T-helper 2 cell (primary cell): ENCODE measurements around the gene NPTXR.
A peak's percentile ranks its signal among the peaks of the same experiment; 100 is the strongest.
"Not testable (repeated sequence)": the region's sequence is repeated elsewhere in the genome, so short reads cannot be mapped to it uniquely, and the experiment has no call there.

Experiments used
- DNase-seq, 5 experiments: peaks; one replicate each; pipeline versions ENCODE4 v3.0.0 to v3.0.0-alpha.2; 2012 to 2022

NPTXR gene

GRCh38 chr22:38830026-38830844 is 13.6 kb downstream of the NPTXR start:
- no peak for DNase-seq

DNA sequence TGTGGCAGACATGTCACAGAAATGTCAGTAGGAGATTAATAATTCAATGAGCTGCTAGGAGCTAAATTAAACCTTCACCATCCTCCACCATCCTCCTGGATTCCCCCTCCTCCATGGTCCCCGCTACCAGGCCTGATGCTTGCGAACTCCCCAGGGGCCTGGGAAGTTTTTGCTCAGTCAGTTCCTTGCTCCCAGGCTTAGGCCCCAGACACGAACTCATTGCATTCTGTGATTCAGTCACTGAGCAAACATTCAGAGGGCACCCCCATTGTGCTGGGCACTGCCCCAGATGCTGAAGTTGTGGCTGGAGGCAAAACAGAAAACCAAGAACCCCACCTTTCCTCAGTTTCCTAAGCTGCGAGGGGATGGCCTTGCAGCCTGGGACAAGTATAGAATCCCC is 14.3 kb downstream of the NPTXR start:
- no peak for DNase-seq

DNA sequence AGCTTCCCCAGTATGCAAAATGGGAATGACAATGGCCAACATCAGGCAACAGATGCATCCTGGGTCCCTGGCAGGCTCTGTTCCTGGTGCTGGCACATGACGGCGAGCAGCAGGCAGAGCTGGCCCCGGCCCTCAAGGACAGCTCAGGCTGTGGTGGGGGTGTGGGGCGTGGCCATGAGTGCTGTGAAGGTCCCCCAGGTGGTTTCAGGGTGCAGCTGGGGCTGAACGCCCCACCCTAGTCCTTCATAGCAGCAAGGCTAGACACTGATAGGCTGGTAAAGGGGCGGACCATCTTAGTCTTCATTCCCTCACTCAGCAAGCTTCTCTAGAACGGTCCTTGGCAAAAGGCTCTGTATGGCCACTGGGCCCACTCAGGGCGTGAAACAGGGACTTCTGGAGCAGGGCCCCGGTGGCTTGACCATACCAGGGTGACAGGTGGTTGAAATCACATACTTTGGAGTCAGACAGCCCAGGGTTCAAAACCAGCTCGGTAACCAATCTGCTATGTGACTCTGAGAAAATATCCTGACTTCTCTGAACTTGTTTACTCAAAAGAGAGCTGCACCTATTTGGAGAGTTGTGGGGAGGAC is 15.1 kb downstream of the NPTXR start:
- no peak for DNase-seq

- DNase-seq, result no peak
Measured at GRCh38 chr22:38828191-38828590, 15.6 kb downstream of the NPTXR start.

GRCh38 chr22:38827510-38827909 is 16.3 kb downstream of the NPTXR start:
- no peak for DNase-seq

GRCh38 chr22:38826801-38827200 is 17.0 kb downstream of the NPTXR start:
- DNase-seq, result no peak

GRCh38 chr22:38826386-38826785 is 17.4 kb downstream of the NPTXR start:
- no peak for DNase-seq

DNA sequence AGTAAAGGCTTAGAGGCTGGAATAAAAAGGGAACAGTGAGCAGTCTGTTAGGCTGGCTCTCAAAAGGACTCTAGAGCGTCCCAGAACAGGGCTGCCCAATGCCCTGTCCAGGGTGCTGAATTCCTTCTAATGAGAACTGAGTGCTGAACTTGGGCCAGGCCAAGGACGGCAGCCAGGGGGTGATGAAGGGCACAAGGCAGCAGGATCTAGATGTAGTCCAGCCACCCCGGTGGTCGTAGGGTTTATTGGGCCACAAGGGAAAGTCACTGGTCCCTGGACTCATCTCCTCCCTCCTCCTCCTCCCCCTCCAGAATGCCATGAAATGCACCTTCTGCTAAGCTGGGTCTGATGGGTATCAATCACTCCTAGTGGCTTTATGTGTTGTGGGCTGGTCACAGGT is 19.2 kb downstream of the NPTXR start:
- peak in 1 of 5 experiments; percentile 56 for DNase-seq

- no peak for DNase-seq
Measured at GRCh38 chr22:38823637-38824036, 20.2 kb downstream of the NPTXR start.

DNA sequence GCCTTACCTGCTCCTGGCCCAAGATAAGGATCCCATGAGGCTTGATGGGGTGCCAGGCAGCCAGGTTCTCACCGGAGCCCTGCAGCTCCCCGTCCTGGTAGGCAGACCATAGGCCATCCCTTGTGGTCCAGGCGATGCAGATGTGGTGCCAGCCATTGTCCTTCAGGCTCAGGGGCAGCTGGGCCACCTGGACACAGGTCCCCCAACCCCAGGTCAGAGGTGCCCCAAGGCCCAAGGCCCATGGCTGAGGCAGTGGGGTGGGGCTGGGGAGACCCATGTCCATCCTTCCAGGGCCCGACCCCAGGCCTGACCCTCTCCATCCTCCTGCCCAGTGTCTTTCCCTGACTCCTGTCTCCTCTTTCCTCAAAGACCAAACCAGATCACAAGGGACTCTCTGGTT is 20.8 kb downstream of the NPTXR start:
- no peak for DNase-seq

DNA sequence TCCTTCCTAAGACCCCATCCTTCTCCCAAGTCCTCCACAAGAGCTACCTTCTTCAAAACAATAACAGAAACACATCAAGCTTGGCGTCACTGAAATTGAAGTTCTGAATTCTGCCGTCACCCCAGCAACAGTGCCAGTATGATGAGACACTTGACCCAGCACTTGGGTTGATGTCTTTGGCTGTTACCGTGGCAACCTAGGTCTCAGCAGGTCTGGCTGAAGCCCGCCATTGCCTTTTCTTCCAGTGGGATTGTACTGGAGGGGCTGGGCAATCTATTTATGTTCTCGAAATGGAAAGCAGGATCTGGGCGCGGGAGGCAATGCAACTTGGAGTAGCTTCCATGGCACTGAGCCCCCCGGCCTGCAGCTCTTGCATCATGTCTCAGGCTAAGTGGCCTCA is 23.8 kb downstream of the NPTXR start:
- DNase-seq, result no peak

- DNase-seq, result no peak
Measured at GRCh38 chr22:38819387-38819940, 24.4 kb downstream of the NPTXR start.

DNA sequence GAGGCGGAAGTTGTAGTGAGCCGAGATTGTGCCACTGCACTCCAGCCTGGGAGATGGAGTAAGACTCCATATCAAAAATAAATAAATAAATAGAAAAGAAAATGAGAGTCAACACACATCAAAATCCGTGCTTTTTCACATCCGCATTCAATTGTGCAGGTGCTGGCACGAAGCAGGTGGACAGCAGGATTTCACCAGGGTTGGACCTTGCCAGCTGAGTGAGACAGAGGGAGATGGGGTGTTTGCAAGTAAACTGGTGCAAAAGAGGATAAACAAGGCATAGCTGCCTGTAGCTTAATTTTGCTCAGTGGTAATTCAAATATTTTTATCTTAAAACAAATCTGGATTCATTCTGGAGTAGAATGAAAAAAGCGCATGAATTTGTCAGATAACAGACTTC is 26.6 kb downstream of the NPTXR start:
- DNase-seq, result no peak

- no peak for DNase-seq
Measured at GRCh38 chr22:38815842-38816241, 28.0 kb downstream of the NPTXR start.

GRCh38 chr22:38811241-38811640 is 32.6 kb downstream of the NPTXR start:
- DNase-seq, result no peak

DNA sequence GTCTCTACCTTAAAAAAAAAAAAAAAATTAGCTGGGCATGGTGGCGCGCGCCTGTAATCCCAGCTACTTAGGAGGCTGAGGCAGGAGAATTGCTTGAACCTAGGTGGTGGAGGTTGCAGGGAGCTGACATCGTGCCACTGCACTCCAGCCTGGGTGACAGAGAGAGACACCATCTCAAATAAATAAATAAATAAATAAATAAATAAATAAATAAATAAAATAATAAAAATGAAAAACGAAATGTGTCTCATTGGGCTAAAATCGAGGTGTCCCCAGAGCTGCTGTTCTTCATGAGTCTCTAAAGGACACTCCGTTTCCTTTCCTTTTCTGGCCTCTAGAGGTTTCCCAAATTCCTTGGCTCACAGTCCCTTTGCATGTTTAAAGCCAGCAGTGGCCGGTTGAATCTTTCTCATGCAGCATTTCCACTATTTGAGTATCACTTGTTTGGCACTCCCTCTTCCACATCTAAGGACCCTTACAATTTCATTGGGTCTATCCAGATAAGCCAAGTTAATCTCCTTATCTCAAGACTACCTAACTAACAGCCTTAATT is 38.7 kb downstream of the NPTXR start:
- DNase-seq, result not testable (repeated sequence)

DNA sequence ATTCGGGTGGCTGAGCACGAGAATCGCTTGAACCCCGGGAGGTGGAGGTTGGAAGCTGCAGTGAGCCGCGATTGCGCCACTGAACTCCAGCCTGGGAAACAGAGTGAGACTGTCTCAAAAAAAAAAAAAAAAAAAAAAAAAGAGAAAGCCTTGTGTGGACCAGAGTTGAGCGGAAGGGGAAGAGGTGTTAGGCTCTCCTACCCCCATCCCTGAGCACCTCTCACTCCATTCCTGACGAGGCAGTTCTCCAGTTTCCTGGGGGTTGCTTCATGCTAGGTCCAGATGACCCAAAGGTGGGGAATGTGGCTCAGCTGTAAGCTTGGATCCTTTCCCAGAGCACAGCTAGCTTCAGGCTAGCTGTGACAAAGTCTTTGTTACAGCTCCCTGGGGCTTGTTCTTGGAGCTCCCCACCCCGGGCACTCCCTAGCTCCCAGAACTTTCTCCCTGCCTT is 41.1 kb downstream of the NPTXR start:
- DNase-seq, result no peak

- no peak for DNase-seq
Measured at GRCh38 chr22:38799265-38800002, 44.4 kb downstream of the NPTXR start.

- DNase-seq, result no peak
Measured at GRCh38 chr22:38798496-38798895, 45.3 kb downstream of the NPTXR start.

GRCh38 chr22:38796262-38796957 is 47.4 kb downstream of the NPTXR start:
- DNase-seq, result no peak

DNA sequence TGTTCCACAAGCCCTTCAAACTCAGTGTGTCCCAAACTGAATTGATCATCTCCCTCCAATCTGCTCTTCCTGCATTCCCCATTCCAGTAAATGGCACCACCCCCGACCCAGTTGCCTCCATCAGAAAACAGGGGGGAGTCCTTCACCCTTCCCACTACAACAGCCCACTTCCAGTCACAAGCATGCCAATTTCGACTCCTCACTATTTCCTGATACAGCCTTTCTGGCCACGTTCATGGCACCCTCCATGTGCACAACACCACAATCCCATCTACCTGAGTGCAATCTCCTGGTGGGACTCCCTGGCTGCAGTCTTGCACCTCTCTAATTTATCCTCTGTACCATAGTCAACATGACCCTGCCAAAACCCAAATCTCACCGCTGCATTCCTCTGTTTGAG is 48.3 kb downstream of the NPTXR start:
- DNase-seq, result no peak

- DNase-seq, result peak; percentile 69 to 96 (median 88)
Measured at GRCh38 chr22:38793721-38794466, 49.9 kb downstream of the NPTXR start, which contains the start of gene DNAL4. Gene DNAL4, minus strand, starts transcription at chr22:38794143. Its CDS starts 11,412 bp downstream, at chr22:38782731.
